Panc1 (cell line): ENCODE results near the gene CDK5RAP2.

Source experiments
- CTCF ChIP-seq: fragments of 450-650 bp; IDR thresholded peaks from 2 replicates; pipeline ENCODE4 v1.5.1; 2017; ENCODE audit warnings: mild to moderate bottlenecking
- POLR2AphosphoS5 ChIP-seq: IDR thresholded peaks from 2 replicates; pipeline ENCODE4 v1.6.1; 2012; ENCODE audit warnings: mild to moderate bottlenecking, low read depth, low read length, moderate library complexity
- REST ChIP-seq, 2 experiments: IDR thresholded peaks; 2 replicates each; pipeline ENCODE4 v1.6.1; 2011 to 2012; ENCODE audit warnings: low read depth in 2 of 2, control low read depth in 1 of 2, low read length in 1 of 2, mild to moderate bottlenecking in 1 of 2, moderate library complexity in 1 of 2; ENCODE audit not compliant: insufficient read depth in 1 of 2
- TCF7L2 ChIP-seq: IDR thresholded peaks from 2 replicates; pipeline ENCODE4 v1.6.1; 2011; ENCODE audit warnings: mild to moderate bottlenecking, low read depth, low read length, inconsistent platforms

- TF ChIP-seq CTCF = no peak
- TF ChIP-seq POLR2AphosphoS5 = no peak
- TF ChIP-seq REST (IDR thresholded peaks at IDR 0.05; ENCODE audit: insufficient read depth in 1 of 2, low read depth in 2 of 2, low read length in 1 of 2) = no peak
- TF ChIP-seq TCF7L2 = no peak
These were observed 35.5 kb downstream of the CDK5RAP2 start for GRCh38 chr9:120544441-120544840.
